Thyroid gland (tissue), 4 donors: Measurements from ENCODE around the gene CUTC. TPM values are rescaled to one million over a fixed set of nuclear protein-coding genes. Genes with fewer than 3 reads are reported as not detected.
"Not testable (repeated sequence)": the region's sequence is repeated elsewhere in the genome, so short reads cannot be mapped to it uniquely, and the experiment has no call there.

Source experiments
- DNase-seq, 2 donors: peaks; one replicate each; pipeline ENCODE4 v3.0.0-alpha.2; 2019
- H3K27ac ChIP-seq, 3 donors: fragments of 200-600 bp; sonication (generic); 1 replicate in 2 of 3; 2 replicates in 1 of 3; pipeline ENCODE4 v1.5.1; 2016 to 2019; ENCODE audit warnings: mild to moderate bottlenecking in 1 of 3, moderate library complexity in 1 of 3
- H3K27me3 ChIP-seq: fragments of 200-600 bp; sonication (generic); one replicate; pipeline ENCODE4 v1.5.1; 2019
- H3K36me3 ChIP-seq, 2 donors: fragments of 200-600 bp; sonication (generic); one replicate each; pipeline ENCODE4 v1.5.1; 2016 to 2019
- H3K4me1 ChIP-seq, 2 donors: fragments of 200-600 bp; sonication (generic); one replicate each; pipeline ENCODE4 v1.5.1; 2017 to 2019
- H3K4me3 ChIP-seq, 3 donors: fragments of 200-600 bp; sonication (generic); replicated peaks in 1 of 3; 1 replicate in 2 of 3; 2 replicates in 1 of 3; pipeline ENCODE4 v1.5.1; 2016; ENCODE audit warnings: mild to moderate bottlenecking in 1 of 3
- H3K9me3 ChIP-seq: fragments of 200-600 bp; sonication (generic); one replicate; pipeline ENCODE4 v1.5.1; 2017
- POLR2A ChIP-seq, 2 donors: fragments of 450-650 bp; IDR thresholded peaks; one replicate each; pipeline ENCODE4 v1.6.1; 2017; ENCODE audit warnings: antibody characterized with exemption in 2 of 2, mild to moderate bottlenecking in 2 of 2, moderate library complexity in 1 of 2
- WGBS, 2 donors: methylation state at CpG; one replicate each; pipeline ENCODE4 v1.1.5; 2017; 5-methylcytosine and 5-hydroxymethylcytosine counted together
- intact Hi-C: fragments of 100-400 bp; cut with DNase I; formaldehyde crosslinking; loops from one replicate; pipeline ENCODE4 v1.15.1; 2023
- total RNA-seq, 4 donors: library from RNA; depleted of rRNA; stranded (reverse); fragments of >200 nt; gene quantifications; one replicate each; pipeline ENCODE4 v1.2.3, GENCODE V29; 2016
- TF ChIP-seq, protein P1 (sequence below), 6 experiments: fragments of 200-600 bp in 3 of 6; fragments of 450-650 bp in 3 of 6; sonication (generic) in 3 of 6; IDR thresholded peaks; one replicate each; pipeline ENCODE4 v1.5.1; 2016 to 2019; ENCODE audit warnings: antibody characterized with exemption in 6 of 6, mild to moderate bottlenecking in 2 of 6, inconsistent platforms in 1 of 6, moderate library complexity in 1 of 6

The CUTC gene
- total RNA-seq, 4 donors from 2014 or later = 18.6 to 25.7 (median 20.7) TPM

GRCh38 chr10:99731306-99732032 lies 565 bp upstream of the CUTC start:
- H3K27ac ChIP-seq = peak overlapping the region in 2 of 3 donors; percentile 92 to 98
- TF ChIP-seq, protein P1, sequence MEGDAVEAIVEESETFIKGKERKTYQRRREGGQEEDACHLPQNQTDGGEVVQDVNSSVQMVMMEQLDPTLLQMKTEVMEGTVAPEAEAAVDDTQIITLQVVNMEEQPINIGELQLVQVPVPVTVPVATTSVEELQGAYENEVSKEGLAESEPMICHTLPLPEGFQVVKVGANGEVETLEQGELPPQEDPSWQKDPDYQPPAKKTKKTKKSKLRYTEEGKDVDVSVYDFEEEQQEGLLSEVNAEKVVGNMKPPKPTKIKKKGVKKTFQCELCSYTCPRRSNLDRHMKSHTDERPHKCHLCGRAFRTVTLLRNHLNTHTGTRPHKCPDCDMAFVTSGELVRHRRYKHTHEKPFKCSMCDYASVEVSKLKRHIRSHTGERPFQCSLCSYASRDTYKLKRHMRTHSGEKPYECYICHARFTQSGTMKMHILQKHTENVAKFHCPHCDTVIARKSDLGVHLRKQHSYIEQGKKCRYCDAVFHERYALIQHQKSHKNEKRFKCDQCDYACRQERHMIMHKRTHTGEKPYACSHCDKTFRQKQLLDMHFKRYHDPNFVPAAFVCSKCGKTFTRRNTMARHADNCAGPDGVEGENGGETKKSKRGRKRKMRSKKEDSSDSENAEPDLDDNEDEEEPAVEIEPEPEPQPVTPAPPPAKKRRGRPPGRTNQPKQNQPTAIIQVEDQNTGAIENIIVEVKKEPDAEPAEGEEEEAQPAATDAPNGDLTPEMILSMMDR (IDR thresholded peaks at IDR 0.05) = no peak
- TF ChIP-seq POLR2A (IDR thresholded peaks at IDR 0.05) = no peak
- WGBS, 2 donors = 17 to 18% methylated on average over 6 to 9 of the region's 16 CpGs
- H3K4me3 ChIP-seq = peak overlapping the region; percentile 49 to 86 (median 66)
- no peaks in the 10 kb centered on the region for H3K27me3 ChIP-seq
- intact Hi-C loops = no loop called here
- no peaks in the 10 kb centered on the region for H3K9me3 ChIP-seq
- H3K4me1 ChIP-seq = peaks cover 6 to 13% of the 10 kb centered on the region in 2 donors
- peaks cover 5 to 9% of the 10 kb centered on the region in 2 donors for H3K36me3 ChIP-seq
- no peak for DNase-seq

DNA sequence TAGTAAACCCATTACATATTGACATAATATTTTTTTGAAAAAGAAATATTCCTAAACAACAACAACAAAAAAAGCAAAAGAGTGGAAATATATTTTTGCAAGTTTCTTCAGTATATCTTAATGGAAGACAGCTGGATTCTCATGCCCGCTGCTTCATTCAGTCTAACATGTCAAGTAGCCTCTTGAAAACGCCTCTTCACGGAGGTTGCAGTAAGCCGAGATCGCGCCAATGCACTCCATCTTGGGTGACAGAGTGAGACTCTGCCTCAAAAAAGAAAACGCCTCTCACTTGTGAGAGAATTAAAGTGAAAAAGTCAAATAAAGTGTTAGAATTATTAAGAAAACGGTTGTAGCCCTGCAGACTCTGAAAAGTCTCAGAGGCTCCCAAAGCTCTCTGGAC lies 1.3 kb downstream of the CUTC start:
- H3K27me3 ChIP-seq = no peaks in the 10 kb centered on the region
- H3K4me1 ChIP-seq = peaks cover 6 to 13% of the 10 kb centered on the region in 2 donors
- H3K27ac ChIP-seq = peak overlapping the region; percentile 27 to 62 (median 37)
- intact Hi-C loops = no loop called here
- peak overlapping the region in 1 of 3 donors; percentile 86 for H3K4me3 ChIP-seq
- TF ChIP-seq, protein P1 (IDR thresholded peaks at IDR 0.05) = no peak
- TF ChIP-seq POLR2A (IDR thresholded peaks at IDR 0.05) = no peak
- 38 to 49% methylated on average over 8 of the region's 8 CpGs for WGBS, 2 donors
- peaks cover 5 to 18% of the 10 kb centered on the region in 2 donors for H3K36me3 ChIP-seq
- H3K9me3 ChIP-seq = no peaks in the 10 kb centered on the region
- peak; percentile 76 to 77 for DNase-seq

GRCh38 chr10:99734111-99734510 lies 2.1 kb downstream of the CUTC start:
- H3K9me3 ChIP-seq, H3K27me3 ChIP-seq, H3K4me3 ChIP-seq, intact Hi-C loops, H3K27ac ChIP-seq: not testable (repeated sequence)
- Histone ChIP-seq H3K4me1 (peaks cover 6 to 13% of the 10 kb centered on the region in 2 donors), H3K36me3 (peaks cover 5 to 18% of the 10 kb centered on the region in 2 donors)
- peak in 1 of 2 donors; percentile 9 for DNase-seq
- 98% methylated on average over 10 of the region's 10 CpGs for WGBS, 2 donors

DNA sequence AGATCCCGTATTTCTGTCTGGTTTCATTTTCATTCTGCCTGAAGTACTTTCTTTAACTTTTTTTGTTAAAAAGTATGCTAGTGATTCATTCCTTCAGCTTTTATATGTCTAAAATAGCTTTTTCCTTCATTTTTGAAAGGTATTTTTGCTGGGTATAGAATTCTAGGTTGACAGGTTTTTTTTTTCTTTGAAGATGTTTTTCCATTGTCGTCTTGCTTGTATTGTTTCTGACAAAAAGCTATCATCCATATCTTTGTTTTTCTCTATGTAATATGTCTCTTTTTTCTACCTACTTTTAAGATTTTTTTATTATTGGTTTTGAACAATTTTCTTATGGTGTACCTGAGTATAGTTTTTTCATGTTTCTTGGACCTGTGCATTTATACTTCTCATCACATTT lies 8.2 kb downstream of the CUTC start:
- Histone ChIP-seq H3K27ac (no peak overlapping the region), H3K4me3 (no peak overlapping the region), H3K27me3 (no peaks in the 10 kb centered on the region), H3K36me3 (peaks cover 46 to 61% of the 10 kb centered on the region in 2 donors), H3K9me3 (no peaks in the 10 kb centered on the region), H3K4me1 (peaks cover 5 to 15% of the 10 kb centered on the region in 2 donors)
- no peak for DNase-seq
- 98% methylated on average over 2 of the region's 2 CpGs for WGBS, 2 donors
- intact Hi-C loops = no loop called here
- TF ChIP-seq POLR2A (IDR thresholded peaks at IDR 0.05) = no peak
- TF ChIP-seq, protein P1 (IDR thresholded peaks at IDR 0.05) = no peak

- no peak for TF ChIP-seq POLR2A (IDR thresholded peaks at IDR 0.05)
- TF ChIP-seq, protein P1 (IDR thresholded peaks at IDR 0.05) = no peak
- Histone ChIP-seq H3K27ac (no peak overlapping the region), H3K4me3 (no peak overlapping the region), H3K36me3 (peaks cover 52 to 61% of the 10 kb centered on the region in 2 donors), H3K9me3 (no peaks in the 10 kb centered on the region), H3K4me1 (peaks cover 5 to 15% of the 10 kb centered on the region in 2 donors), H3K27me3 (no peaks in the 10 kb centered on the region)
- WGBS, 2 donors = 98 to 99% methylated on average over 3 of the region's 3 CpGs
- no peak for DNase-seq
- intact Hi-C loops = no loop called here
Observed at GRCh38 chr10:99740933-99741559, 9.0 kb downstream of the CUTC start.
